DOHH2 (cell line): ENCODE results near the gene S100A13.

Experiments used
- H3F3A ChIP-seq: fragments of 200-600 bp; sonication (generic), shearing (Covaris generic); 2 replicates; pipeline ENCODE4 v1.6.0; 2016; ENCODE audit warnings: antibody characterized with exemption, mild to moderate bottlenecking; ENCODE audit not compliant: control insufficient read depth, insufficient read depth
- H3K27ac ChIP-seq: fragments of 200-600 bp; sonication (generic); 2 replicates; pipeline ENCODE4 v1.5.1; 2014; ENCODE audit warnings: low read depth, mild to moderate bottlenecking, low read length, moderate library complexity
- H3K27me3 ChIP-seq: fragments of 200-600 bp; sonication (generic); 2 replicates; pipeline ENCODE4 v1.6.1; 2014; ENCODE audit warnings: mild to moderate bottlenecking, low read length, mixed read lengths; ENCODE audit not compliant: control insufficient read depth
- H3K36me3 ChIP-seq: fragments of 200-600 bp; sonication (generic); 2 replicates; pipeline ENCODE4 v1.6.1; 2014; ENCODE audit warnings: mild to moderate bottlenecking, low read length, moderate library complexity, mixed read lengths; ENCODE audit not compliant: control insufficient read depth
- H3K4me1 ChIP-seq: fragments of 200-600 bp; sonication (generic); 2 replicates; pipeline ENCODE4 v1.6.1; 2014; ENCODE audit warnings: mild to moderate bottlenecking, low read length, mixed read lengths; ENCODE audit not compliant: control insufficient read depth
- H3K4me2 ChIP-seq: fragments of 200-600 bp; sonication (generic); 2 replicates; pipeline ENCODE4 v1.6.0; 2014; ENCODE audit warnings: mild to moderate bottlenecking, low read length, moderate library complexity
- H3K4me3 ChIP-seq: fragments of 200-600 bp; sonication (generic); 2 replicates; pipeline ENCODE4 v1.5.1; 2014; ENCODE audit warnings: mild to moderate bottlenecking, low read length, mixed read lengths
- H3K79me2 ChIP-seq: fragments of 200-600 bp; sonication (generic); 2 replicates; pipeline ENCODE4 v1.6.1; 2014; ENCODE audit warnings: mild to moderate bottlenecking, low read length, mixed read lengths; ENCODE audit not compliant: control insufficient read depth
- H3K9me2 ChIP-seq: fragments of 200-600 bp; sonication (generic); replicated peaks from 2 replicates; pipeline ENCODE4 v1.6.1; 2014; ENCODE audit warnings: mild to moderate bottlenecking, low read length, mixed read lengths; ENCODE audit not compliant: control insufficient read depth
- H3K9me3 ChIP-seq: fragments of 200-600 bp; sonication (generic); 2 replicates; pipeline ENCODE4 v1.6.1; 2014; ENCODE audit warnings: antibody characterized with exemption, low read length, mixed read lengths; ENCODE audit not compliant: control insufficient read depth, insufficient read depth
- H4K20me1 ChIP-seq: fragments of 200-600 bp; sonication (generic); 2 replicates; pipeline ENCODE4 v1.6.0; 2014; ENCODE audit warnings: low read depth, mild to moderate bottlenecking, antibody characterized with exemption, low read length, moderate library complexity; ENCODE audit not compliant: control insufficient read depth, insufficient read depth
- CTCF ChIP-seq: fragments of 200-600 bp; sonication (generic); IDR thresholded peaks from one replicate; pipeline ENCODE4 v1.5.1; 2014; ENCODE audit warnings: antibody characterized with exemption, mild to moderate bottlenecking, low read depth, low read length; ENCODE audit not compliant: poor library complexity, severe bottlenecking
- EZH2phosphoT487 ChIP-seq: fragments of 200-600 bp; sonication (generic); IDR thresholded peaks from 2 replicates; pipeline ENCODE4 v1.6.1; 2017; ENCODE audit warnings: borderline replicate concordance, mild to moderate bottlenecking, antibody characterized with exemption, low read length, moderate library complexity, mixed read lengths

The S100A13 gene

GRCh38 chr1:153658400-153659174 lies 31.3 kb upstream of the S100A13 start, which contains the start of gene SNAPIN:
Gene SNAPIN, plus strand, starts transcription at chr1:153658703. Its CDS starts 41 bp downstream, at chr1:153658744.
- Histone ChIP-seq H3K27me3 (no peaks in the 10 kb centered on the region), H3K9me2 (no peaks in the 10 kb centered on the region), H3K27ac (peak within 1 kb of the TSS; percentile 64), H3K4me1 (peaks cover 17% of the 10 kb centered on the region), H4K20me1 (no peaks in the 10 kb centered on the region), H3K4me3 (peak within 1 kb of the TSS; percentile 89), H3K79me2 (peaks cover 14% of the 10 kb centered on the region), H3K4me2 (peak within 1 kb of the TSS; percentile 76), H3K9me3 (no peaks in the 10 kb centered on the region), H3F3A (peaks cover 39% of the 10 kb centered on the region), H3K36me3 (peaks cover 32% of the 10 kb centered on the region)
- TF ChIP-seq EZH2phosphoT487 (no peak), CTCF (no peak)

- Histone ChIP-seq H3K4me1 (peaks cover 17% of the 10 kb centered on the region), H3K27me3 (no peaks in the 10 kb centered on the region), H3K27ac (no peak overlapping the region), H4K20me1 (no peaks in the 10 kb centered on the region), H3K79me2 (peaks cover 14% of the 10 kb centered on the region), H3K9me3 (no peaks in the 10 kb centered on the region), H3K4me3 (no peak overlapping the region), H3K9me2 (no peaks in the 10 kb centered on the region), H3K4me2 (no peak overlapping the region), H3F3A (peaks cover 14% of the 10 kb centered on the region), H3K36me3 (0 out of 2 replicates have a peak, but pooled peaks cover 2% of the 10 kb centered on the region)
- no peak for TF ChIP-seq EZH2phosphoT487
These were observed 28.0 kb upstream of the S100A13 start for GRCh38 chr1:153655333-153655732.

- no peak overlapping the region for H3K4me3 ChIP-seq
- TF ChIP-seq EZH2phosphoT487 = no peak
- TF ChIP-seq CTCF = no peak
- H3F3A ChIP-seq = peaks cover 9% of the 10 kb centered on the region; the same call in 1 of the 2 replicates
- H3K36me3 ChIP-seq = no peaks in the 10 kb centered on the region
- H3K79me2 ChIP-seq = no peaks in the 10 kb centered on the region
- no peaks in the 10 kb centered on the region for H3K9me2 ChIP-seq
- no peak overlapping the region for H3K27ac ChIP-seq
- H4K20me1 ChIP-seq = no peaks in the 10 kb centered on the region
- peaks cover 3% of the 10 kb centered on the region for H3K4me1 ChIP-seq
- H3K9me3 ChIP-seq = no peaks in the 10 kb centered on the region
- no peaks in the 10 kb centered on the region for H3K27me3 ChIP-seq
- H3K4me2 ChIP-seq = no peak overlapping the region
These were observed 25.6 kb upstream of the S100A13 start for GRCh38 chr1:153652805-153653500.

GRCh38 chr1:153651771-153652170 lies 24.5 kb upstream of the S100A13 start:
- no peak overlapping the region for H3K4me2 ChIP-seq
- H3K27me3 ChIP-seq = no peaks in the 10 kb centered on the region
- no peak overlapping the region for H3K4me3 ChIP-seq
- H3K9me2 ChIP-seq = no peaks in the 10 kb centered on the region
- no peaks in the 10 kb centered on the region for H3K9me3 ChIP-seq
- peaks cover 7% of the 10 kb centered on the region for H3K36me3 ChIP-seq
- no peaks in the 10 kb centered on the region for H3K4me1 ChIP-seq
- no peak overlapping the region for H3K27ac ChIP-seq
- H3K79me2 ChIP-seq = no peaks in the 10 kb centered on the region
- peaks cover 13% of the 10 kb centered on the region for H3F3A ChIP-seq
- no peak for TF ChIP-seq CTCF
- no peak for TF ChIP-seq EZH2phosphoT487
- no peaks in the 10 kb centered on the region for H4K20me1 ChIP-seq
